GM08714 (cell line): ENCODE results near the gene NR4A1.

ENCODE experiments used
- H3K4me3 ChIP-seq: fragments of 200-500 bp; sonication (Bioruptor generic); 2 replicates; pipeline ENCODE4 v1.5.1; 2014; ENCODE audit warnings: mild to moderate bottlenecking, low read length, inconsistent platforms
- ZNF274 ChIP-seq: IDR thresholded peaks from 2 replicates; pipeline ENCODE4 v1.6.1; 2012; ENCODE audit warnings: mild to moderate bottlenecking, low read depth, low read length

The NR4A1 gene

GRCh38 chr12:52063082-52063924, 12.1 kb downstream of the NR4A1 start:
- no peak for TF ChIP-seq ZNF274
- H3K4me3 ChIP-seq, result no peak overlapping the region

GRCh38 chr12:52063981-52064649, 12.9 kb downstream of the NR4A1 start:
- TF ChIP-seq ZNF274, result no peak

GRCh38 chr12:52066346-52067080, 15.3 kb downstream of the NR4A1 start:
- H3K4me3 ChIP-seq, result no peak overlapping the region
- no peak for TF ChIP-seq ZNF274

More at GRCh38 chr12:52063981-52064649, 12.9 kb downstream of the NR4A1 start:
- no peak overlapping the region for H3K4me3 ChIP-seq

GRCh38 chr12:52067081-52067374, 15.8 kb downstream of the NR4A1 start:
- no peak for TF ChIP-seq ZNF274
- no peak overlapping the region for H3K4me3 ChIP-seq

DNA sequence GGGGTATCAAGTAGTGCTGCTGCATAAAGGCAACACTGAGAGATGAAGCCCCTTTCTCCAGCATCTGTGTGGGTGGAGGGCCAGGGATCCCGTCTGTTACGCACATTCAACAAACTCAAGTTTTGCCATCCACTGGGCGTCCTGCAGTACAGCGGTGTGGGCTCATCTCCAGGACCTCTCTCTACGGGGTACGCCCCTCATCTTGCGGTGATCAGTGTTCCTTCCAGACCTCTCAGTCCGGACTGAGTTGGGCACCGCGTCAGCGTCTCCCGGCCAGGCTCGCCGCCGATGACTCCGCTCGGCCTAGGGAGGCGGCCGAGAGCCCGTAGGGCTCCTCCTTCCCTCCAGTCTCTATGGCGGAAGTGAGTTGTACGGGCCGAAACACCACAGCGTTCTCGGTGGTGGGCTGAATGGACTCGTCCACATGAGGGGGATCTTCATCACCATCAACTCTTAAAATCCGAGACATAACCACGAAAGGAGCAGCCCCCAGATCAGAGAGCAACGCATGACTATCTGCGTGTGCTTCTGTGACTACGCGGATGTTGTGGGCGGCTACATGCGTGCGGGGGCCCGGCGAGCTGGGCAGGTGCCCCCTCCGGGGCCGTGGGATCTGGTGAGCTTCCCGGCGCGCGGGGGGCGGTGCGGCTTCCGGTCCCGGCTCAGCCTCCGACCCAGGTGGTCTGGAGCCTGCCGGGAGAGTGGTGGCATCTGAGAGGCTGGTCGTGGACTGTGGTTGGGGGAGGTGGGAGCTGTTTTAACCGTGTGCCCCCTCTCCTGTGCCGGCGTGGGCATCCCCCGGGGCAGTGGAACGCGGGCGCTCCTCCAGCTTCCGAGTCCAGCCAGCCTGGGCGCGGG, 18.3 kb downstream of the NR4A1 start, which contains the start of gene ATG101:
Gene ATG101 (plus strand): TSS at position 652 of the 858 bp plus-strand sequence. CDS start 3,673 bp downstream, outside the sequence.
- H3K4me3 ChIP-seq, result peak within 1 kb of the TSS; percentile 80
- no peak for TF ChIP-seq ZNF274

DNA sequence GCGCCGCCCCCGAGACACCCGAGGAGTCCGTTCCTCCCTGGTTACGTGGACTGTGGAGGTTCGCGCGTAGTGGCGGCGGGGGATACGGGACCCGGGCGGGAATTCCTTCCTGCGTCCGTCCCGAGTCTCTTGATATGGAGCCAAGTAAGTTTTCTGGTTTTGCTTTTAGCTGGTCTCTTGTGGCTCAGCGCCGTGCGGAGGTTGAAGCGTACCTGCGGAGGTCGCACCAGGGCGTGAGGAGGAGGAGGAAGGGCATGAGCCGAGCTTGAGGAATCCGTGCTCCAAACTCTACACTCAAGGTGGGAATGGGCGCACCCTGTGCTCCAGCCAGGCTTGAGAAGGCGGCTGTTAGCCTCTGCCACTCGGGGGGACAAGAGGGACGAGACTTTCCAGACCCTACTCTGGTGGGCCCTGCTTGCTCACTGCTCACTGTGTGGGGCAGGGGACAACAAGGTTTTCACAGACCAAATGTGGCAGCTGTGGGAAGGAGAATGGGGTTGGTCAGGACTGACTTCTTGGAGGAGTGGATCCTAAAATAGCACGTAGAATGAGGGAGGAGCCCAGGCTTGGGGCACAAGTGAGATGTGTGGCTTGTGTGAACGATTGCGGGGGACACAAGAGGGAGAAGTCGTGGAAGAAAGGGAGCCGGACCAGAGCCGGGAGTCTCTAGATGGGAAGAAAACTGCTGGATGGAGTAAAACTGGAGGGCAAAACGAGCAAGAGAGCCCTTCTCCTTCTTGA, 19.1 kb downstream of the NR4A1 start:
- H3K4me3 ChIP-seq, result peak overlapping the region; percentile 80
- TF ChIP-seq ZNF274, result no peak

- no peak overlapping the region; the same call in 1 of the 2 replicates for H3K4me3 ChIP-seq
- TF ChIP-seq ZNF274, result no peak
Measured at GRCh38 chr12:52073531-52074381, 22.5 kb downstream of the NR4A1 start.

DNA sequence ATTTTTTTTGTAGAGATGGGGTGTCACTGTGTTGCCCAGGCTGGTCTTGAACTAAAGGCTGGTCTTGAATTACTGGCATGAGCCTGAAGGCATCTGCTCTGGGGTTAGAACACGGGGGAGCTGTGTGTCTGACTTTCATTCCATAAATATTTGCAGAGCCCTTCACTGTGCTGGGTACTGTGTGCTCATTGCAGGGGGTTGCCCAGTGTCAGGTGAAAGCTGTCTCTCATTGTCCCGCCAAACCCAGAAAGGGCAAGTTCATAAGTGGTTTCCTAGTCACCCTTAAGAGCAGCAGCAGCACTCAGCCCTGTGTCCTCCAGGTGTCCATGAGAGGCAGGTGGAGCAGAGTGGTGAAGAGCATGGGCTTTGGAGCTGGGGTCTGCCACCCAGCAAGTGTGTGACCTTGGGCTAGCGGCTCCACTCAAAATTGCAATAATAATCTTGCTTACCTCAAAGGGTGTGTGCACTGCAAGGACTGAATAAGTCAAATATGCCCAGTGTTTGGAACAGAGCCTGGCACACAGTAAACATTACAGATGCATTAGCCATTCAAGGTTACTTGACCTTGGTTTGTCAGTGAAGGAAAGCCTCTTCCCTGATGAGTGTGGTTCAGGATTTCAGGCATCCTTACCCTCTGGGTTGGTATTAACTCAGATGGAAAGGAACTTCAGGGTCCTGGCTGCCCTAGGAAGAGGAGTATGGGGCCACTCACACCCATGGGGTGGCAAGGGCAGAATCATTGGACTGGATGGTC, 23.9 kb downstream of the NR4A1 start:
- no peak overlapping the region for H3K4me3 ChIP-seq
- no peak for TF ChIP-seq ZNF274

- TF ChIP-seq ZNF274, result no peak
- no peak overlapping the region for H3K4me3 ChIP-seq
Measured at GRCh38 chr12:52076811-52077210, 25.6 kb downstream of the NR4A1 start.

- H3K4me3 ChIP-seq, result no peak overlapping the region
- TF ChIP-seq ZNF274, result no peak
Measured at GRCh38 chr12:52078276-52078675, 27.0 kb downstream of the NR4A1 start.

DNA sequence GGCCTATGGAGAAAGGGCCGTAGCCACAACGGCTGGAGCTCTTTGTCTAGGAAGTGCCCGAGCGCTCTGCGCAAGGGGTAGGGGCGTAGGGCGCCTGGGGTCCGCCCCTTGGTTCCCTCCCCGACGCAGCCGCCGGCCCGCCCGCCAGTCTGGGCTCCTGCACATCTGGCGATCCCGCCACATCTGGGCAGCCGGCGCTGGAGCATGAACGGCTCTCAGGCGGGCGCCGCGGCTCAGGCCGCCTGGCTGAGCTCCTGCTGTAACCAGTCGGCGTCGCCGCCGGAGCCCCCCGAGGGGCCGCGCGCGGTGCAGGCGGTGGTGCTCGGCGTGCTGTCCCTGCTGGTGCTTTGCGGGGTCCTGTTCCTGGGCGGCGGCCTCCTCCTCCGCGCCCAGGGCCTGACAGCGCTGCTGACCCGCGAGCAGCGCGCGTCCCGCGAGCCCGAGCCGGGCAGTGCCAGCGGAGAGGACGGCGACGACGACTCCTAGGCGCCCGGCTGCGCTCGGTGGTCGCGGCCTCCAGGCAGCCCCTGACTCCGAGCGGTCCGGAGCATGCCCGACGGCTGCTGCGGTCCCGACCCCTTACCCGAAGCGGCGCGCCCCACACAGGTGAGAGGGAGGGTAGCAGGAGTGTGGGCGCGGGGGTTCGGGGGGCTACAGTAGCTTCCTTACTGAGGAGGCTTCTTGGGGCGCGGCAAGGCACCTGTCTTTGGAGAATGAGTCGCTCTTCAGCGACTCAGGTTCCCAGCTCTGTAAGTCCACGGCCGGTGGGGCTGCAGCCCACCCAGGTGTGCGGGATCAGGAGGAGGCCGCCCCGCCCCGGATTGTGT, 28.5 kb downstream of the NR4A1 start, which contains the start of gene SMIM41:
Gene SMIM41 (plus strand): TSS at position 129 of the 827 bp plus-strand sequence. CDS start 76 bp downstream, at position 205.
- no peak within 1 kb of the TSS for H3K4me3 ChIP-seq
- no peak for TF ChIP-seq ZNF274
